HuH-7 (cell line): ENCODE data around the gene NIF3L1.

Source experiments
- DNase-seq: peaks from one replicate; pipeline ENCODE4 v3.0.0; 2011; ENCODE audit warnings: low spot score

The NIF3L1 gene, protein sequence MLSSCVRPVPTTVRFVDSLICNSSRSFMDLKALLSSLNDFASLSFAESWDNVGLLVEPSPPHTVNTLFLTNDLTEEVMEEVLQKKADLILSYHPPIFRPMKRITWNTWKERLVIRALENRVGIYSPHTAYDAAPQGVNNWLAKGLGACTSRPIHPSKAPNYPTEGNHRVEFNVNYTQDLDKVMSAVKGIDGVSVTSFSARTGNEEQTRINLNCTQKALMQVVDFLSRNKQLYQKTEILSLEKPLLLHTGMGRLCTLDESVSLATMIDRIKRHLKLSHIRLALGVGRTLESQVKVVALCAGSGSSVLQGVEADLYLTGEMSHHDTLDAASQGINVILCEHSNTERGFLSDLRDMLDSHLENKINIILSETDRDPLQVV

DNA sequence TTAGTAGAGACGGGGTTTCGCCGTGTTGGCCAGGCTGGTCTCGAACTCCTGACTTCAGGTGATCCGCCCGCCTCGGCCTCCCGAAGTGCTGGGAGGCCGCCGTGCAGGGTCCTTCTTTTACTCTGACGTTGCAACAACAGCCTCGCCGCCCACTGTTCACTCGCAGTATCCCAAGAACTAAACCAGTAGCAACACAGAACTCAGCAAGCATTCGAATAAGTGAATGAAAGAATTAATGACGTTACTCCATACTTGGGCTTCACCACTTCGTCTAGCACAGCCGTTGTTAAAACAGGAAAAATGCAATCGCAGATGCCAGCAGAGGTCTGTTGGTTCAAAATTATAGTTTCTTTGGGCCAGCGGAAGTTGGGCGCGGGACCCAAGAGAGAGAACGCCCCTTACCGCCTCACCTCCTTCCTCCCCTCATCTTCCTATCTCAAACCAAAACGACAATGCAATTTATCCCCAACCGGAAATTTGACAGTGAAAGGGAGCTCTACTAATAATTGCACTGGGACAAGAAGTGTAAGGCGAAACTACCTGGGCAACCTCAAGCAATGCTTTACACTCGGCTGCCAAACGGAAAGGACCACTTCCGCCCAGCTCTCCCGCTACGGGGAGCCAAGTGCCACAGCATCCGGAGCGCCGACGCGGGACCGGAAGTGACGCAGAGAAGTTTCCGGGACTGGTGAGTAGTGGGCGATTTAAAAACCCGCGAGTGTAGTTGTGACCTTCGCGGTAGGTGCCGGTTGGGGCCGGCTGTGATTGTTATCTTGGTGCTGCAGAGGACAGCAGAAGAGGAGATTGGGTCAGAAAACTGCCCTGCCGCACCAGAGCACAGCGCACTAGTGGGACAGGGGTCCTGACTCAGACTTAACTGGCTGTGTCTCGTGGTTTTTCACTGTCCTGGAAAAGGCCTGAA, at the start of gene NIF3L1, which contains the start of gene PPIL3:
NIF3L1 (plus strand) TSS at position 668 of the 922 bp plus-strand sequence. CDS start 2,573 bp downstream, outside the sequence.
PPIL3 (minus strand) TSS at position 374 of the 922 bp plus-strand sequence. CDS start 1,462 bp downstream, outside the sequence.
- peak; percentile 75 for DNase-seq

DNA sequence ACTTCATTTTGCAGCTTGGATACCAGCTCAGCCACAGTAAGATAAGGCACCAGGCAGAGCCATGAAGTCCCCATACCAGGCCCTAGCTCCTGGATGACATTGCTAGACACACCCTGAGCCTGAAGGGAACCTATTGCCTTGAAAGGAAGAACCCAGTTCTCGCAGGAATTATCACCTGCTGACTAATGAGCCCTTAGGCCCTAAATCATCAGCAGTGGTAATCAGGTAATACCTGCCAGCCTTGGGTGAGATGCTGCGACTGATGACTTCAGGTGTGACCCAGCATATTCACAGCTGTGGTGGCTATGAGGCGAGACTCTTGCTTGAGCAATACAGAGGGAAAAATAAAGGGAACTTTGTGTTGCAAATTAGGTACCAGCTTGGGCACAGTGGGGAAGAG, 49.7 kb upstream of the NIF3L1 start:
- no peak for DNase-seq

DNA sequence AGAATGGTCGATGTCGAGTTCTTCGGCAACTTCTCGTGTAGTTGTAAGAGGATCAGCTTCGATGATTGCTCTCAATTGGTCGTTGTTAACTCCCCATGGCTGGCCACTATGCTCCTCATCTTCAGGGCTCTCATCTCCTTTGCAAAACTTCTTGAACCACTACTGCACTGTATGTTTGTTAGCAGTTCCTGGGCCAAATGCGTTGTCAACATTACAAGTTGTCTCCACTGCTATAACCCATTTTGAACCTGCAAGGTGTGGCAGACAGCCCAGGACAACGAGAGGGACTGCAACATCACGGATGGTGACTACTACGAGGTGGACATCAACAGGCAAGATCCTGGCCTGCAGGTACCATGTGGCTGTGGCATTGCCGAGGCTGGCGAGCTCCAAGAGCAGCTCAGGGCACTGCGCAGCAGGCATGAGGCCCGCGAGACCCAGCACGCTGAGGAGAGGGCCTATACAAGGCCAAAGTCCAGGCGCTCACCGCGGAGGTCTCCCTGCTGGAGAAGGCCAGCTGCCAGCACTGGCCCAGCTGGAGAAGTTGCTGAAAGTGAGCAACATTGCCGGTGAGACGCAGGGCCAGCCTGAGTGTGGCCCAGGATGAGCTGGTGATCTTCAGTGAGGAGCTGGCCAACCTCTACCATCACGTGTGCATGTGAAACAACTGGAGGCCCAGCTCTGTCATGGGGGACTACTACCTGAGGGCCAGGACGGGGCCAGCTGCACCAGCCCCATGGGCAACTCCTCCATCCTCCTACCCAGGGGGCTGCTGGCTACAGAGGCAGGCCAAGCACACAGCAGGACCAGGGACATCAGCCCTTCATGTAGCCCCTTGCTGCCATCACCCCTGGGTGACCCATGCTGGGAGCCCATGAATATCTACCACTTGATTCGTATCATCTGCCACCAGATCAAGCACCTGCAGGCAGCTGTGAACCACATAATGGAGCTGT, 44.9 kb upstream of the NIF3L1 start:
- DNase-seq, result no peak

DNA sequence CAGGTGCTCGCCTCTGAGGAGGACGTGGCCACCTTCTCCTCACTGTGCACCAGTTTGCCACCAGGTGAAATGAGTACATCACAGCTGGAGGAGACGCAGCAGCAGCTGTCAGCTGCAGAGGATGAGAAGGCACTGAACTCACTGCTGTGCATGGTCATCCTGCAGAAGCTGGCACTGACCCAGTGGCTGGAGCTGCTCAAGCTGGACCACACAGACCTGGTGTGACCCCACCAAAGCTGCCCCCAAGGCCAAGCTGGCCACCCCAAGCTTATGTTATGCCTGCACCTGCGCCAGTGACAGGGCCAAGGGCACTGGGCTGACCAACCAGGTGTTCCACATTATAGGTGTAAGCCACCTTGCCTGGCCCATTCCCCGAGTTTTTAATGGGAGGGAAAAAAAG, 44.0 kb upstream of the NIF3L1 start:
- DNase-seq, result no peak

DNA sequence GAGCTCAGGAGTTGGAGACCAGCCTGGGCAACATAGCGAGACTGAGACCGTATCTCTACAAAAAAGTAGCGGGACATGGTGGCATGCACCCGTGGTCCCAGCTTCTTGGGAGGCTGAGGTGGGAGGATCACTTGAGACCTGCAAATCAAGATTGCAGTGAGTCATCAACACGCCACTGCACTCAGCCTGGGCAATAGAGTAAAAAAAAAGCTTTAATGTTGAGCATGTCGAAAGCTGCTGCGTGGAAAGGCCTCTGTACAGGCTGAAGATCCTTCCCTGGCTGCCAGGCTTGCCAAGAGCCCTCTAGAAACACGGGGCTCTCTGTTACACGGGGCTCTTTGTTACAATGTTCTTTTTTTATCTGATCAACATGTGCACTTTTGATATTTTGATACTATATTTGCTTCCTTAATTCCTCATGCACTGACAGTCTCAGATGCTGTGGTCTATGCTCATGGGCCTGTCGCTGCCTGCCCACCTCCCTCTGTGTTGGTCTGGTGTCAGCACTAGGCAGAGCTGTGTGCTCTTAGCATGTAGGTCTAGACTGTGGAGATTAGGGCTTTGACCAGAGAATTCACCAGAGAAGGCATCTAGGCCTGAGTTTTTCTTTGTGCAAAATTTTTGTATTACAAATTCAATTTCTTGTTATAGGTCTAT, 43.4 kb upstream of the NIF3L1 start:
- DNase-seq, result no peak

DNA sequence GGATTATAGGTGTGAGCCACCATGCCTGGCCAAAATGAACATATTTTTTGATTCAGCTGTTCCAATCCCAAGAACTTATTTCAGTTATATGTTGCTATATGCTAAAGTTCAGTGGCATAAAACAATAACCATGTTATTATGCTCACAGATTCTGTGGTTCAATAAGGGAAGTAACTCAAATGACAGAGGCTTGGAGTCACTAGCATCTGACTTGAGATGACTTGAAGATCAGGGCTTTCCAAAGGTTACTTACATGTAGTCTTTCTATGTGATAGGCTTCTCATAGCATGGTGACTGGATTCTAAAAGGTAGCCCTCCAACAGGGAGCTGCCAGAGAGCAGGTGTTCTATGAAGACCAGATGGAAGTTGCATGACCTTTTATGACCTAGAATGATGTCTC, 41.9 kb upstream of the NIF3L1 start:
- no peak for DNase-seq

DNA sequence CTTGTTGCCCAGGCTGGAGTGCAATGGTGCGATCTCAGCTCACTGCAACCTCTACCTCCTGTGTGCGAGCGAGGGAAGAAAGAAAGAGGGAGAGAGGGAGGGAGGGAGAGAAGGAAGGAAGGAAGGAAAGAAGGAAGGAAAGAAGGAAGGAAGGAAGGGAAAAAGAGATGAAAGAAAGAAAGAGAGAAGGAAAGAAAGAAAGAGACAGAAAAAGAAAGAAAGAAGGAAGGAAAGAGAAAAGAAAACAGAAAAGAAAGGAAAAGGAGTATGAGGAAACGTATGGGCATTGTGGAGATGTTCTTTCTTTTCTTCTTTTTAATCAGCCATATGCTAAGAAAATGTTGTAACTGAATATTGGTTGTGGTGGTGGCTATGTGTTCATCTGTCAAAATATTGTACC, 41.2 kb upstream of the NIF3L1 start:
- no peak for DNase-seq

DNA sequence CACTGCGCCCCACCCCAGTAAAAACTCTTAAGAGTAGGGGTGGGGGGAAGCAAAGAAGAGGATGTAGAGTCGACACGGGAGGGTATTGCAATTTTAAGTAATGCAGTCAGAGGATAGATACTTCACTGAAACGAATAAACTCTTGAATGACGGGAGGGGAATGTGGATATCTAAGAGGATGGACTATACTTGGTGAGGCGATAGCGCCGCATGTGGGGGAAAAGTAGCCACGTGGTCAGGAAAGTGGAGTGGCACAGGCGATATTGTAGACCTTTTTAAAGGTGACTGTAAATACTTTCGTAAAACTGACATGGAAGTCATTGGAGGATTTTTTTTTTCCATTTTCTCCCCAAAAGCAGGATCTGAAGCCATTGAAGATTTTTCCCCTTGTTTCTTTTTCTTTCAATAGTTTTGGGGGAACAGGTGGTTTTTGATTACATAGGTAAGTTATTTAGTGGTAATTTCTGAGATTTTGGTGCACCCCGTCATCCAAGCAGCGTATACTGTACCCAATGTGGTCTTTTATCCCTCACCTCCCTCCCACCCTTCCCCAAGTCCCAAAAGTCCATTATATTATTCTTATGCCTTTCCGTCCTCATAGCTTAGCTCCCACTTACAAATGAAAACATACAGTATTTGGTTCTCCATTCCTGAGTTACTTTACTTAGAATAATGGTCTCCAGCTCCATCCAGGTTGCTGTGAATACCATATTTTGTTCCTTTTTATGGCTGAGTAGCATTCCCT, 38.5 kb upstream of the NIF3L1 start:
- no peak for DNase-seq

DNA sequence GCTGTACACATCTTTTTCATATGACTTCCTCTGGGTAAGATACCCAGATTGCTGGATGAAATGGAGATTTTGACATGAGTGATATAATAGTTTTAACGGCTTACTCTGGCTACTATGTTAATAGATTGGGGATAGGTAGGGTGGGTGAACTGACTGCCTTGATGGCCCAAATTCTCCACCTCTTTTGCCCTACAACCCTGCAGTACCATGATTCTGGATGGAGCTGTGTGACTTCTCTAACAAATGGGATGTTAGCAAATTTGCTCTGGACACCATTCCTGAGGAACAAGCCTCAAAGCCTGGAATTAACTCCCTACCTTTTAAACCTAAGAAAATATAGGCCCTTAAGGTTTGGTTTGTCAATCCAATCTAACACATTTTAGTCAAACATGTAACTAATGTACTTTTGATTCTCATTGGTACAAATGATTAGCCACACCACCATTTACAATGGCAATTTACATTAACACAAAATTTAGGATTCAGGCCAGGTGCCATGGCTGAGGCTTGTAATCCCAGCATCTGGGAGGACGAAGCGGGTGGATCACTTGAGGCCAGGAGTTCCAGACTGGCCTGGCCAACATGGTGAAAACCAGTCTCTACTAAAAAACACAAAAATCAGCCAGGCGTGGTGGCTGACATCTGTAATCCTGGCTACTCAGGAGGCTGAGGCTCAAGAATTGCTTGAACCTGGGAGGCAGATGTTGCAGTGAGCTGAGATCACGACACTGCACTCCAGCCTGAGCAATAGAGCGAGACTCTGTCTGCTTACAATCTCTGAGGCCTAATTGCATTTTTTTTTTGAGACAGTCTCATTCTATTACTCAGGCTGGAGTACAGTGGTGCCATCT, 37.5 kb upstream of the NIF3L1 start:
- DNase-seq, result no peak

DNA sequence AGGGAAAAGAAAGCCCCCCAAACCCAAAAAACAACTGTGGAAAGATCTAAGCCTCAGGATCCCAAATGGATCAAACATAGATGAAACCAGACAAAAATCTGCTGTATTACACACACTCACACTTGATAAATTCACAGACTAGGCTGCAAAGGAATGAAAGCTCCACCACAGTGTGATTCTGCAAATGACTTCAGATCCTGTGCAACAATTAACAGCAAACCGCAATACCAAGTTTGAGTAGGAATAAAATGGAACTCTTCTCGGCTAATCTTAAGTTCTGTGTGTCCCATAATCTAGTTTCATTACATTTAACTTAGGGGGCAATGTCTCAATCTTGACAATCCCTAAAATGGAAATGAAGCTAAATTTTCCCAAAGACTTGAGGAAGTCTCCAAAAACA, 36.6 kb upstream of the NIF3L1 start:
- no peak for DNase-seq

DNA sequence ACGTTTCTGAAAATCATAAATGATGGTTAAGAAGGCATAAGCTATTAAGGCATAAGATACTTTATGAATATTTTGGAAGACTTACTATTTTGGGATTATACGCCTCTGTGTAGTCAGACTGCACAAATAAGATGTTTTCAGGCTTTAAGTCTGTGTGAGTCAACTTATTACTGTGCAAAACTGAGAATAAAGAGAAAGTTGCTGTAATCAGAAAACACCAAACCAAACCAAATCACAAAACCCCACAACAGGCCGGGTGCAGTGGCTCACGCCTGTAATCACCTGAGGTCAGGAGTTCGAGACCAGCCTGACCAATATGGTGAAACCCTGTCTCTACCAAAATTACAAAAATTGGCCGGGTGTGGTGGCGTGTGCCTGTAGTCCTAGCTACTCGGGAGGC, 32.4 kb upstream of the NIF3L1 start:
- no peak for DNase-seq

DNA sequence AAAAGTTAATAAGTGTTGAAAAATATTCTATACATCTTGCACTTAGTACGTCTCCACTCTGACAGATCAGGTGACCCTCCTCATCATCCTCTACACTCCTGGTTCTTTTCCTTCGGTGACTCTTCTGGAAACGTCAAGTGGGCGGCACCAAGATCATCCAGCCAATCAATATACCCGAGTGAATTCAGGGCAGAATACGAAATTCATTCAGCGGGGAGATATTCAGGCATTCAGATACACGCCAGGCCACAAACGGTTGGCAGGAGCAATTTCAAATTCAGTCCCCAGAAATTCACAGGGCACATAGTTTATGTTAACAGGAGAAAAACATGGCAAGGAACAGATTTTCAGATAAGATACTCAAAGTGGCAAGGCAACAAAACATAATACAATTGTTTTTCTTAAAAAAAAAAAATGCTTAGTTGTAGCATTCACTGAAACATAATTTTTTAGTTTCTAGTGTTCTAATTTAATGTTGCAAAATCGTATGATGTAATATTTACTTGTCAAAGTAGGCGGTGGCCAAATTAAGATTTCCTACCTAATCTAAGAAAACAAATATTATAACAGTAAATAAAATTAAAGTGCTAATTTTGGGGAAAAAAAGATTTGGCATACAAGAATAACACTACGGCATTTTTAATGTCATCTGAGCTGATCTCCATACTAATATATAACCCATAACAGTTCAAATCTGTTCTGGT, 28.9 kb upstream of the NIF3L1 start:
- no peak for DNase-seq

DNA sequence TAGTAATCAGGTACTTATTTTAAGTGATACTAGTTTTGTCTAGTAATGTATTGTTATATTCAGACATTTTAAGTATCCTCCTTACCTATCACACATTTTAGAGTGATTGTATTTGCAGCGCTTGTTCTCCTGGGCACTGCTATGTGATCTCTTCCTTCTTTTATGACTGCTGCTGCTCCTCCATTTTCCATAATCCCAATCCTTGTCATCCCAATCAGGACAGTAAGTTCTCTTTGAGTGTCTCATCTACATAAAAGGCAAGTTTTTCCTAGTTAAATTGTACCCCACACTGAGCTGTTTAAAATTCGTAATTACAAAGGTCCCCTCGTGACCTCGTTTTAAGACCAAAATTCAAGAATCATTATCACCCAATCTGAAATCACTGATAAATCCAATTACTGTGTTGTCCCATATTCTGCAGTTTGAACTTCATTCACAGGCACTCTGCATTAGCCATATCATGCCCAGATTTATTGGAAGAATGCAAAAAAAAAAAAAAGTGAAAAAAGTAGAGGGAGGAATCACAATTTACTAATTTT, 27.5 kb upstream of the NIF3L1 start:
- no peak for DNase-seq

DNA sequence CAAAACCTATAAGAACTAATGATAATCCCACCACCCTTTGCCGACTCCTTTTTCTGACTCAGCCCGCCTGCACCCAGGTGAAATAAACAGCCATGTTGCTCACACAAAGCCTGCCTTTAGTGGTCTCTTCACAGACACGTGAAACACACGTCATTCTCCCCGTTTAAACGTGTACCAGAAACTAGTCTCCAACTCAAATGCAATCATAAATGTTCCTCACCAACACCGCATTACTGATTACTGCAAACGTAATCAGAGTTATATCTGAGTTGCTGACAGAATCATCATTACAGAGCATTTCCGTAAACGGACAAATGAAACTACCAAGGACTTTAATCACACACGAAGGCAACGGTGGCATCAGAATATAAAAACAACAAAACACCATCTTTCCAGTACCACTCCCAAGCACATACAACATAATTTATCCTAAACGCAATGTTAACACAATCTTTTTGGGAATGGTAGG, 26.6 kb upstream of the NIF3L1 start:
- DNase-seq, result no peak

DNA sequence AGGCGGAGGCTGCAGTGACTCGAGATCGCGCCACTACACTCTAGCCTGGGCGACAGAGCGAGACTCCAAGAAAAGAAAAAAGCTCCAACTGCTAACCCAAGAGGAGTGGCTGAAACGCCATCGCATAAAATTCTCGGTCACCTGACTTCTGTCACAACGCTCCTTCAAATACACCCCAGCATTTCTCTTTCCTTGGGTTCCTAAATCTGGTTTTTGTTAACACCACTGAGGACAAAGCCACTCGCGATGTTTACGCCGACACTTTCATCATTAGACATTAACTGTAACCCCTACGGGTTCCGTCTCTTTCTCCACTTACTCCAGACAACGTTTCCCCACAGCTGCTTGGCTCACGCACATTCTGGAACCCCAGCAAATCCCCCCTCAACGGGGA, 25.4 kb upstream of the NIF3L1 start:
- no peak for DNase-seq

DNA sequence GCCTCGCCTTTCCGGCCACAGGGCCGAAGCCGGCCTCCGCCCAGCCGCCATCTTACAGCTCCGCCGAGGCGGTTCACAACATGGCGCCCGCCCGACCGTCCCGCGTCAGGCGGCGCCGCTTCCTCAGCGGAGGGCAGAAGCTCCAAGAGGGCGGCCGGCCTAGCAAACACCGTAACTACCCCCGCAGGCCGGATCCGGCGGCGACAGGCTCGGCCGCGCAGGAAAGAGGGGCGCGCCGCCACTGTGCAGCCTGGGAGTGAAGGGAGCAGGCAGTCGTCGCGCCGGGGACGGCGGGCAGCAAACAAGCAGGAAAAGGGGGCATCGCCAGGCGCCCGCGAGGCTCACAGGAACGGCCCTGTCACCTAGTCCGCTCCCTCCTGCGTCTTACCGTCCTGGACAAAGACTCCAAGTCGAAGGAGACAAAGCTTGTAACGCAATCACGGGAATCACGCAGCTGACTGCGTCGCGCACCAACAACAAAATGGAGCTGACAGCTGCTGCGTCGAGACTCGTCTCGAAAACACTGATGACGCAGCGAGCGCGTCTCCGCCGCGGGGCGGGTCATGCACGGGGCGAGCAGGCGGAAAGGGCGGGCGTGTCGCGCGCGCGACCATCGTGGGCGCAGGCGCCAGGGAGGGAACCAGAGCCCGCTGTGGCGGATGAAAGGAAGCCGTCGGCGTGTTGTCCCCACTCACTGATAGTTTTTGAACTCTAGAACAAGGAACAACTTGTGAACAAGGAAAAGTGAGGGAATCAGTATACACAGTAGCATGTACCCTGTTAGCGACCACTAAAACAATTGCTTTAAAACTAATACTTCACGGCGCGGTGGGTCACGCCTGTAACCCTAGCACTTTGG, 24.8 kb upstream of the NIF3L1 start, which contains the start of gene CLK1:
CLK1 (minus strand) TSS at position 483 of the 859 bp plus-strand sequence. CDS start 2,796 bp downstream, outside the sequence.
- DNase-seq, result peak; percentile 86

DNA sequence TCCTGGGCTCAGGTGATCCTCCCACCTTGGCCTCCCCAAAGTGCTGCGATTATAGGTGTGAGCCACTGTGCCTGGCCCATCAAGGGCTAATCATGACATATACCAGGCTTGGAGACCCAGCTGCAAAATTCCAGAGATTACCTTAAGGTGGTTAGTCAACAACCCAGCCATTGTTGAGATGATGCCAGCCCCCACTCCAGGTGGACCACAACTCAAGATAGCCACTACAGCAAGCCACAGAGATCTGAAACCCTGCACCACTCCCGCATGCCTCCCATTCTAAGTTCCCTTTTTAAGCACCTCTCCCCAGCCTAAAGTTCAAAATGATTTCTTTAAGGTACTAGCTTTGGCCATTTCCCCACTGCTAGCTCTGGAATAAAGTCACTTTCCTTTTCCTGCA, 20.2 kb upstream of the NIF3L1 start:
- DNase-seq, result no peak
